Measurements from ENCODE around the gene CLTB. TPM values are rescaled to one million over a fixed set of nuclear protein-coding genes. Genes with fewer than 3 reads are reported as not detected.

CLTB gene
- total and polyA plus RNA-seq, 2 of the 8 experiments (the other 6 are each of a cell fraction or from before 2014, with no cell fraction given): 25.9 to 34.9 TPM

GRCh38 chr5:176461349-176461748 is 45.0 kb upstream of the CLTB start:
- no peak overlapping the region for H3K14ac ChIP-seq (ENCODE audit: insufficient read length)
- CTCF ChIA-PET (ENCODE audit: partially characterized antibody): interaction anchor here (0.7 kb wide), 1 partner anchor 12 kb away, joined by 6 read pairs; no protein-coding TSS in a partner anchor
- FAIRE-seq (no peak), DNase-seq (ENCODE audit: low read depth in 1 of 2, low spot score in 2 of 2) (no peak)
- no peak overlapping the region for H2BK15ac ChIP-seq (ENCODE audit: low read length)
- H4K5ac ChIP-seq (ENCODE audit: insufficient read length, low read depth, low read length): no peak overlapping the region
- peaks cover 0 to 2% of the 10 kb centered on the region in 2 experiments for H4K20me1 ChIP-seq (replicated peaks in 1 of 2; ENCODE audit: control insufficient read depth in 1 of 2, insufficient read depth in 2 of 2, low read length in 2 of 2)
- H3K18ac ChIP-seq (ENCODE audit: extremely low read depth, low read length): no peak overlapping the region
- no peak overlapping the region for H3K4ac ChIP-seq (replicated peaks; ENCODE audit: insufficient read length, low read depth, low read length)
- H2BK5ac ChIP-seq (ENCODE audit: low read depth, low read length): no peak overlapping the region
- no peak overlapping the region for H2BK20ac ChIP-seq (ENCODE audit: low read length)
- WGBS, 2 experiments (ENCODE audit: extremely low coverage in 1 of 2, insufficient coverage in 1 of 2, insufficient read length in 1 of 2, insufficient replicate concordance in 2 of 2, low coverage in 1 of 2, low lambda C conversion rate in 2 of 2, missing lambda C conversion rate in 1 of 2): 92% methylated on average over 2 of the region's 2 CpGs; no CpG with 5 or more reads in 1 of the 2 experiments
- no peak overlapping the region for H2AK5ac ChIP-seq (ENCODE audit: low read depth, low read length)
- H2BK120ac ChIP-seq (replicated peaks; ENCODE audit: low read depth, low read length): no peak overlapping the region
- POLR2A ChIA-PET (ENCODE audit: partially characterized antibody): interaction anchor here (1.3 kb wide), 1 partner anchor 12 kb away, joined by 3 read pairs; no protein-coding TSS in a partner anchor
- no peak overlapping the region for H4K91ac ChIP-seq (replicated peaks; ENCODE audit: insufficient read length, low read length)
- H3K27me3 ChIP-seq (replicated peaks in 1 of 4; ENCODE audit: control insufficient read depth in 3 of 4, extremely low read depth in 1 of 4, insufficient read depth in 3 of 4, low read length in 3 of 4): no peaks in the 10 kb centered on the region
- H3K4me1 ChIP-seq (replicated peaks in 1 of 4; ENCODE audit: control insufficient read depth in 3 of 4, insufficient read depth in 4 of 4, low read length in 3 of 4): no peaks in the 10 kb centered on the region
- H3K9me3 ChIP-seq (ENCODE audit: insufficient read depth in 2 of 2, low read depth in 1 of 2, low read length in 1 of 2): no peaks in the 10 kb centered on the region
- no peak overlapping the region for H3K27ac ChIP-seq (ENCODE audit: low read depth, low read length)
- H3K23me2 ChIP-seq (ENCODE audit: low read depth, low read length): no peaks in the 10 kb centered on the region; the same call in 1 of the 2 replicates
- no peak overlapping the region for H2AFZ ChIP-seq (ENCODE audit: low read length)
- H3K23ac ChIP-seq (ENCODE audit: insufficient read length): no peak overlapping the region
- H3K9ac ChIP-seq (replicated peaks in 1 of 4; ENCODE audit: extremely low read depth in 1 of 4, low read depth in 3 of 4, low read length in 3 of 4): no peak overlapping the region
- peaks cover 0 to 7% (median 0%) of the 10 kb centered on the region in 4 experiments; a peak in 1 of 8 replicates for H3K36me3 ChIP-seq (ENCODE audit: control insufficient read depth in 2 of 4, insufficient read depth in 4 of 4, low read length in 3 of 4)
- no peak overlapping the region for H4K8ac ChIP-seq (ENCODE audit: extremely low read depth, insufficient read depth, low read length)
- no peak overlapping the region for H2BK12ac ChIP-seq (ENCODE audit: low read depth, low read length)
- no peak overlapping the region for H3K4me2 ChIP-seq (ENCODE audit: insufficient read depth in 1 of 2, low read depth in 2 of 2, low read length in 2 of 2)
- no peaks in the 10 kb centered on the region; the same call in 1 of the 2 replicates for H3K79me1 ChIP-seq (ENCODE audit: low read depth, low read length)
- peaks cover 7 to 72% of the 10 kb centered on the region in 2 experiments for H3K79me2 ChIP-seq (ENCODE audit: control insufficient read depth in 1 of 2, insufficient read depth in 2 of 2, low read length in 2 of 2)
- H3K56ac ChIP-seq (replicated peaks; ENCODE audit: insufficient read length, low read depth, low read length): no peak overlapping the region
- no peak overlapping the region for H3K4me3 ChIP-seq (ENCODE audit: extremely low read depth in 1 of 4, insufficient read depth in 2 of 4, low read depth in 3 of 4, low read length in 4 of 4)
- TF ChIP-seq SRF (IDR thresholded peaks at IDR 0.05; ENCODE audit: low read depth, low read length) (no peak), EP300 (IDR thresholded peaks at IDR 0.05; ENCODE audit: borderline replicate concordance in 1 of 2, low read depth in 2 of 2, low read length in 2 of 2) (no peak), HDAC2 (IDR thresholded peaks at IDR 0.05; ENCODE audit: borderline replicate concordance in 1 of 2, low read depth in 2 of 2, low read length in 2 of 2) (no peak)

Data from H1 (cell line).